GM21423 (cell line): ENCODE data around the gene PWWP2B.
A peak's percentile ranks its signal among the peaks of the same experiment; 100 is the strongest.

ENCODE experiments used
- ATAC-seq: cut with Tn5 transposase; IDR thresholded peaks from one replicate; pipeline ENCODE4 v1.9.1; 2021; ENCODE audit warnings: mild to moderate bottlenecking, moderate library complexity; ENCODE audit not compliant: unreplicated experiment

Gene PWWP2B

DNA sequence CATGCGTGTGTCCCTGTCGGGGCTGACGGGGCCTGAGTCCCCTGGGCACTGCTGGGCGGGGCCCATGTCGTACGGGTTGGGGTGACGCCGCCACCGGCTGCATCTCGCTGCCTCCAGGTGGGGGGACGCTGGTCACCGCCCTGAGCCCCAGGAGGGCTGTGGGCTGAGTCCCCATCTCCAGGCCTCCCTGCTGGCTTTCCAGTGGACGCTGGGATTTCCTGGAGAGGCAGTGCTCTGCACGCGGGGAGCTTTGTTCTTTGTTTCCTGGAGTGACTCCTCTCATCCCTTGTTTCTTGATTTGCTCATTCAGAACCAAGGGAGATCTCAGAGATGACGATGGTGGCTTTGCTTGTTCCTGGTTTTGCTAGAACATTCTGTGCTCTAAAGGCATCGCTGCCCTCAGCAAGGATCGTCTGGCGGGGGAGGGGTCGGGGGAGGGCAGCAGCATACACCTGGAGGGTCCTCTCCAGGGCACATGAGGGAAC is 21.0 kb downstream of the PWWP2B start:
- no peak for ATAC-seq

DNA sequence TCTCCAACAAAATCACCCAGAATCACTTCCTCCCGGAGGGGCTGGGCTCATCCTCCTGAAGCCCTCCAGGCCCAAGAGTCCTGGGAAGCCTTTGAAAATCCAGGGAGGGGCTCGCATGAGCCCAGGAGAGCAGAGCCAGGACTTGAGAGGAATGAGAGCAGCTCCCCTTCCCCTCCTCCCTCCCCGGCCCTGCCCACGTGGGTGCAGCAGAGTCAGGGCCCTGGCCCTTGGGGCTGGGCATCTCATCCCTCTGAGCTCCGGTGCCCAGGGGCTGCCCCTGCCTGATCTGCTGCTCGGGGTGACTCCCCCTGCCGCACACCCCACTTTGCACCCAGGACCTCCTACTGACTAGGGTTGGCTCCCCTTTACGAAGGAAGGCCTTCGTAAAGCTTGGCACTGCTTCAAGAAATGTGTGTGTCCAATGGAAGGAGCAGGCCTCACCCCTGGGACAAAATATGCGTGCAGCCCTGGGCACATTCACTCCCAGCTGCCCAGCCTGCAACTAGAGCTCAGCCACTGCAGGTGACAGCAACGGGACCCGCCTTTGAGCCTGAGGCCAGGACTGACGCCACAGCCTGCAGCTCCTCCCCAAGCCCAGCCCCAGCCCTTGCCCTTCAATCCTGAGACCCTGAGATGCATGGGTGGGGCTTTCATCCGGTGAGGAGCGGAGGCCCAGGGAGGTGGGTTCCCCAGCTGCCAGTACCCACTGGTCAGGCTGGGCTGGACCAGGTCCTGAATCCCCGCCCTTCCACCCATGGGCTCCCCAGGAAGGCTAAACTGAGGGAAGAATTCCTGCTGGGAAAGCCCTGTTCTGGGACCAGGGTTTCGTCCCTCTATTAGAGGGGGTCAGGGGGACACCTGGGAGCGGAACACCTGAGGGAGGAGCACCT is 21.8 kb downstream of the PWWP2B start:
- ATAC-seq = no peak

DNA sequence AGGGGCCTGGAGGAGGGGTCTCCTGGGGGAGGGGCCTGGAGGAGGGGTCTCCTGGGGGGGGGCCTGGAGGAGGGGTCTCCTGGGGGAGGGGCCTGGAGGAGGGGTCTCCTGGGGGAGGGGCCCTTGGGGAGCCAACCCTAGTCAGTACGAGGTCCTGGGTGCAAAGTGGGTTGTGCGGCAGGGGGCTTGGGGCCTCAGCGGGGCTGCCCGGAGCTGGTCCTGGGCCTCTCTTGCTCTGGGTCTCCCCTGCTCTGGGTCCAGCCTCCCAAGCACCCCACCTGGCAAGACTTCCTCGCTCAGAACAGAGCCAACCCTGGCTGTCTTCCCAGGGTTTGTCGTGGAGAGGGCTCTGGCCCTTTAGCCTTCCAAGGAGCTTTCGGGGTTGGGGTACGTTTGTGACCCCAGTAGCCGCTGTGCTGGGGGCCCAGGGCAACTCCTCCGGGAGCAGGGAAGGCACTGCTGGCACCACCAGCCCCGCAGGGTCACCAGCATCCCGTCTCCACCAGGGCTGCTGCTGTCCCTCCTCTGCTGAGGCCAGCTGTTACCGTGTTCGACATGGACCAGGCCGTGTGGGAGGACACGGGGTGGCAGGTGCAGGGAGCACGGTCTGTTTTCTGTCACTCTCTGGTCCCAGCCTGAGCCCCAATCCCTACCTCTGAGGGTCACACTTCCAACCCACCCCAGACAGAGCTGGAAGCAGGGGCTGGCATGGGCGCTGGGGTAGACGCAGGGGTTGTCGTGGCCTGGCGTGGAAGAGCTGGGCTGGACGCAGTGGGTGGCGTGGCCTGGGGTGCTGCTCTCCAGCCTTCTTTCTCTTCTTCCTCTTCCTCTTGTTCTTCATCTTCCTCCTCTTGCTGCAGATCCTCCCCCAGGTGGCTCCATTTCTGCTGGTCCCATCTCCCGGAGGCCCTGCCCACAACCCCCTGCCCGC is 22.8 kb downstream of the PWWP2B start:
- ATAC-seq = no peak

DNA sequence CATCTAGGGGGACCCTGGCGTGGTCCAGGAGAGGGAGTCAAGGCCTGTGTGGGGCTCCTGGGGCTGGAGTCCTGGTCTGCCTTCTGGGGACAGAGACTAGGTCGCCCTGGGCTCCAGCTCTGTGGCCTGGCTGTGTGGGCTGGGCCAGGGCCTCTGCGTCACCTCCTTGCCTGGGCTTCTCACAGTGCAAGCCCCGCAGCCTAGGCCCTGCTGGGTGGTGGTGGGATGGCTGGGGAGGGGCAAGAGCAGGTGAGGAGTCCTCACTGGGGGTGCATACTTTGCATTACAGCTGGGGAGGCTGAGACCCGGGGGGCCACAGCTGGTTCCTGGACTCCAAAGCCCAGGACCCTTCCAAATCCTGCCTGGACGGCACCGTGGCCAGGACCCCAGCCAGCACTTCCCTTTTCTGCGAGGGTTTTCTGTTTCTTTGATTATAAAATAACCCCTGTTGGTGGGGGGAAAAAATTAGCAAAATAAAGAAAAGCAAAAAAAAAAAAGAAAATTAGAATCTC is 23.5 kb downstream of the PWWP2B start:
- no peak for ATAC-seq

DNA sequence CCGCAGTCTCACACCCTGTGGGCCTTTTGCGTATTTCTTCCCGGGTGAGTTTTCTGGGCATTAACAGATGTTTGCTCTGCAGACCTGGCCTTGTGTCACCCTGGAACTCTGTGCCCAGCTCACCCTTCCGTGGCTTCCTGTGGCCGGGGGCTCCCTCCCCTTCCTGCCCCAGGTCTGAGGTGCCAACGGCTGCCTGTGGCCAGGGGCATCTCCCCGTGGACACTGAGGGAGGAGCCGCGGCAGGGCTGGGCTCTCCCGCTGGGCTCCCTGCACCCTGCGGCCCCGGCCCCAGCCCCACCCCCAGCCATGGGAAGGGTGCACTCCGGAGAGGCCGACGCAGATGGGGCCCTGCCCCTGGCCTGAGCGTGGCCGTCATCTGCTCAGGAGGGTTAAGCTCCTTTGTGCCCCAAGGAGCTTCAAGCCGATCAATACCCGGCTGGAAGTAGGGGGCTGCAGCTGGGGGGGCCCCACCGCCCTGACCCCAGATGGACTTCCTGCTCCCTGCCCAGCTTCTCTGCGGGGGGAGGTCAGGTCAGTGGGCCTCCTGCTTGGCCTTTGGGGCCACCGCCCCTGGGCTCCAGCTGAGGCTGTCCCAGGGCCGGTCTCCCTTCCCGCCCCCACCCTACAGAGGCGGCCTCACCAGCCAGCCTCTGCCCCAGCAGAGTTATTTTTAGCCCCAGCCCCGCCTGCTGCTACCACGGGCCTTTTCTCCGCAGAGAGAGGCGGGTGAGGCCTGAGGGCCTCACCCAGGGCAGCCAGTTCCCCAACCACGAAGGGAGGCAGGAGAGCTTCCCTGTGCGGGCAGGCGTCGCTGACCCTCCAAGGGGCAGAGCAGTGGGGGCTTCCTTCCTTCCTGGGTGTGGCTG is 24.2 kb downstream of the PWWP2B start:
- ATAC-seq = peak; percentile 41

DNA sequence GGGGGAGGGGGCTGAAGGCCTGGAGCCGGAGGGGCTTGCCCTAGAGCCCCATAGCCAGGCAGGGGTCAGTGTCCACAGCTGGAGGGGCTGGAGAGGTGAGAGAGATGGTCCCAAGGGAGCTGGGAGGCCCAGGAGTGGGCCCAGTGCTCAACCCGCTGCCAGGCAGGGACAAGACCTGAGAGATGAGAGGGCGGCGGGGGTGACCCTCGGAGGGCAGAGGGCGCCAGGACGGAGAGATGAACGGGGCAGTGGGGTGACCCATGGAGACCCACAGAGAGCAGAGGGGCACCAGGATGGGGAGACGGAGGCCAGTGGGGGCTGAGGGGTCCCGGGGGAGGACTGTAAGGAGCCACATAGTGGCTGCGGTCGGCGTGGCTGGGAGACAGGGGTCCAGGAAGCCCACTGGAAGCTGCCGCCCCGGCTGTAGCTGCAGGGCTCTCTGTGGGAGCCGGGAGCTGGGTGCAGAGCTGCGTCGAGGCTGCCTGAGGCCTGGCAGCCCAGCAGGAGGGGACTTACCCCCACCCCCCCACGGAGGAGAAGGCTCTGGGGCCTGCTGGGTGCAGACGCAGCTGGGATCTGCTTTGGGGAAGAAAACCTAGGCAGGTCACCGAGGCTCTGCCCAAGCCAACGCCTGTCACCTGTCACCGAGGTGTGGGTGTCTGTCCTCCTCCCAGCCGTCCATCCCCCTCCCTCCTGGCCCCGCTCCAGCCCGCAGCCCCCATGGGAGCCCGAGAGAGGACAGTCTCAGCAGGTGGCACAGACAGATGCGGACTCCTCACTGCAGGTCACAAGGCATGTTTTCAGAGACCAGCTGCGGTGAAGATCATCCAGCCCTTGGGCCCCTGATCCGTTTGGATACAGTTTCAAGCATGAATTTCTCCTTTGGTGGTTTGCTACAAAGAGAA is 25.1 kb downstream of the PWWP2B start:
- peak; percentile 54 for ATAC-seq

DNA sequence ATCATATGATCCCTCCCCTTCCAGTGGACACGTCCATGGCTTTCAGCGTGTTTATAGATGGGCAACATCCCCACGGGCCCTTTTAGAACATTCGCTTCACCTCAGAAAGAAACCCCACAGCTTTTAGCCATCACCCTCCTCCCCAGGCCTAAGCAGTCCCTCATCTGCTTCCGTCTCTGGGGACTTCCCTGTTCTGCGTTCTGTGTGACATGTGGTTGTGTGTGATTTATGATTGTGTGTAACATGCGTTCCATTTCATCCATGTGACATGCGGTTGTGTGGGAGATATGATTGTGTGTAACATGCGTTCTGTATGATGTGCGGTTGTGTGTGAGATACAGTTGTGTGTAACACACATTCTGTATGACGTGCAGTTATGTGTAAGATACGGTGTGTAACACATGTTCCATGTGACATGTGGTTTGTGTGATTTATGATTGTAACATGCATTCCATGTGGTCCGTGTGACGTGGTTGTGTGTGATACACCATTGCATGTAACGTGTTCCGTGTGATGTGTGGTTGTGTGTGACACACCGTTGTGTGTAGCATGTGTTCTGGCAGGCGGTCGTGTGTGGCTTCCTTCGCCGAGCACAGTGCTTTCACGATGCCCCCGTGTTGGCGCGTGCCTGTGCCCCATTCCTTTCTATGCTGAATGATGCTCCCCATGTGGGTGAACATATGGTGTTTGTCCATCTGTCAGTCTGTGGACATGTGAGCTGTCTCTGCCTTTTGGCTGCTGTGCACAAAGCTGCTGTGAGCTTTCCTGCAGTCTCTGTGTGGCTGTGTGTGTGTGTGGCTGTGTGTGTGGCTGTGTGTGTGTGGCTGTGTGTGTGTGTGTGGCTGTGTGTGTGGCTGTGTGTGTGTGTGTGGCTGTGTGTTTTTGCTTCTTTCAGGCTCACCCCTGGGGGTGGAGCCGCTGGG is 26.2 kb downstream of the PWWP2B start:
- ATAC-seq = peak; percentile 35

DNA sequence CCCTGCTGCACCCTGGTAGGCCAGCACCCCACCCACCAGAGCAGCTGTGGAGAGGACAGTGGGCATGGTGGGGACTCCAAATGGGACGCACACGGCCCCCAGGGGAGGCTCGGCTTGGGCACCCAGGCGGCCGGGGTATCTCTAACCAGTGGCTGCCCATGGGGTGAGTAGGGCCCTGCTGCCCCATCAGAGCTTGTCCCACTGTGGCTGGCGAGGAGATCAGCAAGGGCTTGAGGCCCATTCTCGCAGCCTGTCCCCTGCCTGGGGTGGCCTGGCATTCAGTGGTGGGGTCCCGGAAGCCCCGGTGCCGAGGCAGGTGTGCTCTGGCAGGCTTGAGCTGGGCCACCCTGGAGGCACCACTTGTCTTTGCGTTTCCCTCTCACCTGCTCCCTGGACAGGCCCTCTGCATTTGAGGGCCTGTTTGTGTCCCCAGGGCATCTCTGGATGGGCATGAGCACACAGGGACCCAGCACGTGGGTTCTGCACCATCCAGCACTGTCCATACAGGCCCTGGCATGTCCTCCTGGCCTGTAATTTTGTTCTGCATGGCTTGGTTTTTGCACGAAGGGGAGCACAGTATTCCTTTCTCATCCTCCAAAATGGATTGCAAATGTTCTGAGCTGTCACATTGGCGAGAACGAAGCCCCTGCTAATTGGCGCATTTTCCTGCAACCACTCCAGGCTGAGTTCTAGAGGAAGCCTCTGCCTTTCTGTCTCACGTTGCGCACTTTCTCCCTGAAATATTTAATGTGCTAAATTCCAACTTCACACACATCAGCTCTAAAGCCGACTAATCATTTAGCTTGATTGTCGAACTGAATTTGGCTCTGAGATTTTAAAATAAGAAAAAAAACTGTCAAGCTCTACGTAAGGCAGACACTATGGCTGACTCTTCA is 27.2 kb downstream of the PWWP2B start:
- ATAC-seq = no peak

DNA sequence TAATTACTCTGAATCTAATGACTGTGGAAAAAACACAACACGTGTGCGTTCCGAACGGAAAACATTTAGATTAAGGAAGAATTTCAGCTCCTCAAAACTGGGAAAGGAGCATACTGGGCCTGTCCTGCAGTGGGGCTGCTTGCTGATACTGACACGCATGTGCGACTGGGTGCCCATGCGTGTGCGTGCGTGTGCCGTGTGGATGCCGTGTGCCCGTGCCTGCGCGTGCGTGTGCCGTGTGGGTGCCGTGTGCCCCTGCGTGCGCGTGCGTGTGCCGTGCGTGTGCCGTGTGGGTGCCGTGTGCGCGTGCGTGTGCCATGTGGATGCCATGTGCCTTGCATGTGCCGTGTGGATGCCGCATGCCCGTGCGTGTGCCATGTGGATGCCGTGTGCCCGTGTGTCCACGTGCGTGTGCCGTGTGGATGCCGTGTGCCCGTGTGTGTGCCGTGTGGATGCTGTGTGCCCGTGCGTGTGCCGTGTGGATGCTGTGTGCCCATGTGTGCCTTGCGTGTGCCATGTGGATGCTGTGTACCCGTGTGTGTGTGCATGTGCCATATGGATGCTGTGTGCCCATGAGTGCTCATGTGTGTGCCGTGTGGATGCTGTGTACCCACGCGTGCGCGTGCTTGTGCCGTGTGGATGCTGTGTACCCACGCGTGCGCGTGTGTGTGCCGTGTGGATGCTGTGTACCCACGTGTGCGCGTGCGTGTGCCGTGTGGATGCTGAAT is 28.2 kb downstream of the PWWP2B start:
- no peak for ATAC-seq

DNA sequence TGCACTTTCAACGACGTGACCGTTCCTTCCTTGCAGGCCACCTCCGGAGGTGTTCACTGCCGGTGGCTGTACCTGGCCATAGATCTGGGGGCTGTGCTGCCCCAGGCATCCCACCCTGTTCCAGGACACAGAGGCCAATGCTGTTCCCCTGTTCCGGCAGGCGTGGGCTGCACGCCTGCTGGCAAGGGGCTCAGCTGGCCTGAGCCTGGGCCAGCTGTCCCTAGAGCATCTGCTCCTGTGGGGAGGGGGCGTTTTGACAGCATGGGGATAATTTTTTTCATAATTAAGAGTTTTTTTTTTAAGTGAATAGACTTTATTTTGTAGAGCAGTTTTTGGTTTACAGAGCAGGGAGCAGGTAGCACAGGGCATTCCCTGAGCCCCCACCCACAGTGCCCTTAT is 28.8 kb downstream of the PWWP2B start:
- no peak for ATAC-seq

DNA sequence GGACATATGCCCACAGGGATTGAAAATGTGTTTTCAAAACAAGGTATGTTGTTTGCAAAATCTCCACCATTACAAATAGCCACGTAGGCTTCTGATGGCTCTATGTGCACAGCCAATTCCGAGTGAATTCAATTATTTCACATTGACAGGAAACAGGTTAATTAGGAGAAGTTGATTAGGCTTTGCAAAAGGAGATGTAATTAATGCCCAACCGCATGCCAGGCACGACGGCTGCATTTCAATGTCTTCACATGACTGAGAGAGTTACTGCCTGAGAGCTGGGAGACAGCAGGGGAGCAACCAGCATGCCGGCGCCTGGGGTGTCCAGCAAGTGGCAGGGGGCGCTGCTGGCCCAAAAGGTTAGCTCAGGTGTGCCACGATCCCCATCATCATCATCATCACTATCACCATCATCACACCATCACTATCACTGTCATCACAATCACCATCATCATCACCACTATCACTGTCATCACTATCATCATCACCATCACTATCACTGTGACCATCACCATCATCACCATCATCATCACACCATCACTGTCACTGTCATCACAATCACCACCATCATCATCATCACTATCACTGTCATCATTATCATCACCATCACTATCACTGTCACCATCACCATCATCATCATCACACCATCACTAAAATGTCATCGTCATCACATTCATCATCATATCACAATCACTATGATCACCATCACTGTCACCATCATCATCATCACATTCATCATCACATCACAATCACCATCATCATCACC is 30.2 kb downstream of the PWWP2B start:
- no peak for ATAC-seq

DNA sequence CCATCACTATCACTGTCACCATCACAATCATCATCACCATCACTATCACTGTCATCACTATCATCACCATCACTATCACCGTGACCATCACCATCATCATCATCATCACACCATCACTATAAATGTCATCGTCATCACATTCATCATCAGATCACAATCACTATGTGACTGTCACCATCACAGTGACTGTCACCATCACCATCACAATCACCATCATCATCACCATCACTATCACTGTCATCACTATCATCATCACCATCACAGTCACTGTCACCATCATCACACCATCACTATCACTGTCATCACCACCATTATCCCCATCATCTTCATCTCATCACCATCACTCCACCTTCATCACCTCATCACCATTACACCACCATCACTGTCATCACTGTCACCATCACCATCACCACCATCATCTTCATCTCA is 31.0 kb downstream of the PWWP2B start:
- no peak for ATAC-seq

DNA sequence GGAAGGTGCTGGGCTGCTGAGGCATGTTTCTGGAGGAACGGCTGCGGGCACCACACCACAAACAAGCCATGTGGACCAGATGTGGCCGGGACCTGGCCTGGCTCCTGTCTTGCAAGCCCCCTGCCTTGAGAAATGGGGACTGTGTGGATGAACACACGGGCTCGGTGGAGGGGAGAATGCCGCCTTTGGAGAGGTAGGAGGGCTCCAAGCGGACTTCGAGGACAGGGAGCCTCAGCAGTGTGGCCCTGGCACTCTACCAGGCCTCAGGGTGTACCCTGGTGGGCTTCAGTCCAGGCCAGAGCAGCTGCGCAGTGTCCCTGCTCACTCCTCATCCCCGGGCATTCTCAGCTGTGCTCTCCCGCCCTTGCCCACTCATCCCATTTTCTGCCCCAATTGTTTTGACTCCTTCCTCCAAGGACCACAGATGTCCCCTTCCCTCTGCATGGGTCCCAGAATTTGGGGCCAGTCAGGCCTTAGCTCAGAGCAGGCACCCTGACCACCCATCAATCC is 31.5 kb downstream of the PWWP2B start:
- ATAC-seq = no peak

DNA sequence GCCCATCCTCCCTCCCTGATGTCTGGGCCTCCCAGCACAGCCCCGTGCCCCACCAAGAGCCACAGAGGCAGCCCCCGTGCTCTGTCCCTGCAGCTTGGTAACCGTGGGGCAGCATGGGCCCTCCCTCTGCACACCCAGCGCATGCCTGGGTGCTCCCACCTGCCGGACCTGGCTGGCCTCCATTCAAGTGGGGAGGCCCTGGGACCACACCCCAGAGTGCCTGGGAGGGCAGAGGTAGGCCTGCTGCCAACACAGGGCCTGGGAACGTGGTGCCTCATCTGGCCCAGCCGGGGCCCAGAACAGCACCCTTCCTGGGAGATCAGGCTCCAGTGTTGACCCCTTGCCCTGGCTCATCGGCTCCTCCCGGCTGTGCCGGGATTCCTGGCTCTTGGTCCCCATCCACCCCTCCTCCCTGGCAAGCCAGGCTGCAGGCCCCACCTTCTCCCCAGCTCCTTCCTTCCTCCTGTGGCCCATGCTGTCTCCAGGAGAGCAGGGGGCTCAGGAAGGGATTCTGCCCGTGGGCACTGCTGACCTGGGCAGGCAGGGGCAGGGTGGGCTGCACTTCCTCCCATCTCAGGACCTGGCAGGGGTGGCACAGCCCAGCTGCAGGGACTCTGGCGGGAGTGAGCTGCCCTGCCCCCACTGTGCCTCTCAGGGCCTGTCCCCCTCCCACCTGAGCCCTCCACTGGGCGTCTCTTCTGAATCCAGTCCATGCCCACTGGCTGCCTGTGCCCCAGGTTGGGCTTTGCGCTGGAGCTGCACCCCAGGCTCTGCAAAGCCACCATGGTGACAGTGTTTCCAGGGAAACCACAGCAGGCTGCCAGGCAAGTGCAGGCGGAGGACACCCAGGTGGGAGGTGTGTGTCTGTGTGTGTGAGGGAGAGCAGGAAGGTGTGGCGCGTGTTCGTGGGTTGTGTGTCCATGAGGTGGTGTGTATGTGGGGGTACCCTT is 32.6 kb downstream of the PWWP2B start:
- ATAC-seq = no peak
